ENCODE results near the gene TPM4.
"Not testable (repeated sequence)": the region's sequence is repeated elsewhere in the genome, so short reads cannot be mapped to it uniquely, and the experiment has no call there.

TPM4 gene

DNA sequence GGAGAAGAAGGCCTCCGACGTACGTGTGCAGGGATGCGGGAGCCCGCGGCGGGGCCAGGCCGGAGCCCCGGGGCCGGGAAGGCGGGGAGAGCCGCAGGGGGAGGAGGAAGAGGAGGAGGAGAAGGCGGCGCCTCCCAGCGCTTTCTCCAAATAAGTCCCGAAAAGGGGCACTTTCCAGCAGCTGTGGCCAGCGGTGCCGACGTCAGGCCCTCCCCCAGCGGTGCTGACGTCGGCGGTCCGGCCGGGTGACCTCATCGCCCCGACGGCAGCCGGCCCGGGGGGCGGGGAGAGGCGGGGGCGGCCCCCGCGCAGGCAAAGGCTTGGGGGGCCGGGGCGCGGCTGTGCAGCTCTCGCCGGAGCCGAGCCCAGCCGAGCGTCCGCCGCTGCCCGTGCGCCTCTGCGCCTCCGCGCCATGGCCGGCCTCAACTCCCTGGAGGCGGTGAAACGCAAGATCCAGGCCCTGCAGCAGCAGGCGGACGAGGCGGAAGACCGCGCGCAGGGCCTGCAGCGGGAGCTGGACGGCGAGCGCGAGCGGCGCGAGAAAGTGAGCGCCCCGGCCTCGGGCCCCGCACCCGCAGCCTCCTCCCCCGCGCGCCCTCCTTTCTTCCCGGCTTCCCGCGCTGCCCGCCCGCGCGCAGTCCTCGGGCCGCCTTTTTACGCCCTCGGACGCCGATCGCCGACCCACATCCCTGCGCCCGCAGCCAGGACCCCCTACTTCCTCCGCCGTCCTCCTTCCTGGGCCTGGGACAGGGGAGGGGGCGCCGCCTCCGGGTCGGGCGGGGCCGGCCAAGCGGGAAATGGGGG lies at the start of gene TPM4:
TPM4 (plus strand) TSS at position 342 of the 804 bp plus-strand sequence; CDS start at position 413, 71 bp downstream.
- in situ Hi-C loops (cut with HindIII; ENCODE audit: low sequenced_read_pairs) = no loop called here

DNA sequence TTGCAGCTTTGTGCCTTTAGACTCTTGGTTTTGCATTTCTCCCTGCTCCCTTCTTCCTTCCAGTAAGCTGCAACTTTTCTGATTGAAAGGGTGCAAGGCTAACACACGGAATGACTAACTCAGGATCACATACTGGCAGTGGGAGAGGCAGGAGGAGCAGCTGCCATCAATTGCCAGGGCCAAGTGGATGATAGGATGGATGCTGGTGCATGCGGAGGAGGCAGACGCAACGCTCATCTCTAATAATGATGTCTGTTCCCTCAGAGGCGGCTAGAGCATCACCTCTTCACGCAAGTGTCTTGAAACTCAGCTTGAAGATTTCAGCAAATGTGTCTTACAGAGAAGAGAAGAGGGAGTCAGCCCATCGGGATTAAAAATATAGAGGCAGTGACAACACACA lies 49.5 kb upstream of the TPM4 start:
- in situ Hi-C loops (cut with HindIII; ENCODE audit: low sequenced_read_pairs) = no loop called here

DNA sequence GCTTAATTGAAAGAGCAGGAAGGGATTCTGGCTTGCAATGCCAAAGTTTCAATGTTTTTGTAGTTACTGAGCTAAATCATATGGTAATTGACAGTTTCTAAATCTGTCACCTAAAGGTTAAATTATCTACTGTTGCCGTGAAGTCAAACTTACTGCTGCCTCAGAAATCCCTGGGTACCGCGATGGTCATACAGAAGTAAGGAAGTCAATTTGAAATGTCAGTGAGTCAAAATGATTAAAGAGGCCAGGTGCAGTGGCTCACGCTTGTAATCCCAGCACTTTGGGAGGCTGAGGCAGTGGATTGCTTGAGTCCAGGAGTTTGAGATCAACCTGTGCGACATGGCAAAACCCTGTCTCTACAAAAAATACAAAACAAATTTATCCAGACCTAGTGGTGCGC lies 48.8 kb upstream of the TPM4 start:
- in situ Hi-C loops (cut with HindIII; ENCODE audit: low sequenced_read_pairs) = no loop called here

DNA sequence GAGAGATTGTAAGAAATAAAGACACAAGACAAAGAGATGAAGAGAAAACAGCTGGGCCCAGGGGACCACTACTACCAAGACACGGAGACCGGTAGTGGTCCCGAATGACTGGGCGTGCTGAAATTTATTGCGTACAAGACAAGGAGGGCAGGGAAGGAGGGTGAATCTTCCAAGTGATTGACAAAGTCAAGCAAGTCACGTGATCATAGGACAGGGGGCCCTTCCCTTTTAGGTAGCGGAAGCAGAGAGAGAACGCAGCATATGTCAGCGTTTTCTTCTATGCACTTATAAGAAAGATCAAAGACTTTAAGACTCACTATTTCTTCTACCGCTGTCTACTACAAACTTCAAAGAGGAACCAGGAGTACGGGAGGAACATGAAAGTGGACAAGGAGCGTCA lies 46.1 kb upstream of the TPM4 start:
- in situ Hi-C loops (cut with HindIII; ENCODE audit: low sequenced_read_pairs) = not testable (repeated sequence)

DNA sequence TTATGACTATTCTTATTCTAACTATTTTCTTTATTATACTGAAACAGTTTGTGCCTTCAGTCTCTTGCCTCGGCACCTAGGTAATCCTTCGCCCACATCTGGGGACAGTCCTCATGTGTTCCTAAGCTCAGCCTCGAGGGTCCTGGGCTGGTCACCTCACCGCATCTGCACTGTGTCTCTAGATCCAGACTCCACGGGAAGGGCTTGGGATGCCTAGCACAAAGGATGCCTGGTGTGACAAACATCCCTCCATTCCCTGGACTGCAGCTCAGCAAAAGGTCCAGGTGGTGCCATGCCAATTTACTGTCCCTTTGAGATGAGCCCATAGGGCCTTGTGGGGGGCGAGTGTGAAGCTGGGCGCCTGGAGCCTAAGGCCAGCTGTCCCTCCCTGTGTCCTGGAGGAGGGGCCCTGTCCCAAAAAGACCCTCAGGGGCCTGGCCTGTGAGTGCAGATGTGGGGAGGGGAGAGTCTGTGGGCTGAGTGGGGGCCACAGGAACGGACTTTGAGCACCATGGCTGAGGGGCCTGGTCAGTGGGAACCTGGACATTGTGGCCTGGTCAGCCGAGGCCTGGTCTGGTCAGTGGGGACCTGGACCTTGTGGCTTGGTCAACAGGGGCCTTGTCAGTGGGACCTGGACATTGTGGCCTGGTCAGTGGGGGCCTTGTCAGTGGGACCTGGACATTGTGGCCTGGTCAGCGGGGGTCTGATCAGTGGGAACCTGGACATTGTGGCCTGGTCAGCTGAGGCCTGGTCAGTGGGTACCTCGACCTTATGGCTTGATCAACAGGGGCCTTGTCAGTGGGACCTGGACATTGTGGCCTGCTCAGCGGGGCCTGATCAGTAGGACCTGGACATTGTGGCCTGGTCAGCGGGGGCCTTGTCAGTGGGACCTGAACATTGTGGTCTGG lies 45.1 kb upstream of the TPM4 start:
- in situ Hi-C loops (cut with HindIII; ENCODE audit: low sequenced_read_pairs) = no loop called here

DNA sequence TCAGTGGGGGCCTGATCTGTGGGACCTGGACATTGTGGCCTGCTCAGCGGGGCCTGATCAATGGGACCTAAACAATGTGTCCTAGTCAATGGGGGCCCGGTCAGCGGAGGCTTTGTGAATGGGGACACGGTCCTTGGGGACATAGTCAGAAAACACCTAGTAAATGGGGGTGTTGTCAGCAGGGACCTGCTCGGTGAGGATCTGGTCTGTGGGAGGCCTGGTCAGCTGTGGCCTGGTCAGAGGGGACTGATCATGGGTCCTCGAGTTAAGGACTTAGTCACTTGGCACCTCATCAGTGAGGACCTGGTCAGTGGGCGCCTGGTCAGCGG lies 44.5 kb upstream of the TPM4 start:
- in situ Hi-C loops (cut with HindIII; ENCODE audit: low sequenced_read_pairs) = no loop called here

DNA sequence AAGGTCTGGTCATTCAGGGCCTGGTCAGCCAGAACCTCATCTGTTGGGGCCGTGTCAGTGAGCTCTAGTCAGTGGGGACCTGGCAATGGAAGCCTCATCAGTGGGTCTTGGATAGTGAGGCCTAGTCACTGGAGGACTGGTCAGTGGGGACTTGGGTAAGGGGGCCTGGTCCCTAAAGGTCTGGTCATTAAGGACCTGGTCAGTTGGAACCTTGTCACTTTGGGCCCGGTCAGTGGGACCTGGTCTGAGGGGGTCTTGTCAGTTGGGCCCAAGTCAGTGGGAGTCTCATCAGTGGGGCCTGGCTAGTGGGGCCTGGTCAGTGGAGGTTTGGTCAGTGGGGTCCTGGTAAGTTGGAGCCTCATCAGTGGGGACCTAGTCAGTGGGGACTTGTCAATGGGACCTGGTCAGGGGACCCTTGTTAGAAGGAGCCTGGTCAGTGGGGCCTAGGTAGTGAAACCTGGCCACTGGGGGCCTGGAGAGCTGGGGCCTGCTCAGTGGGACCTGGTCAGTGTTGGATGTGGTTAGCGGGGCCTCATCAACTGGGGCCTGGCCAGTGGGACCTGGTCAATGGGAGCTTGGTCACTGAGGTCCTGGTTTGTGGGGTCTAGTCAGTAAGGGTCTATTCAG lies 43.7 kb upstream of the TPM4 start:
- in situ Hi-C loops (cut with HindIII; ENCODE audit: low sequenced_read_pairs) = no loop called here

DNA sequence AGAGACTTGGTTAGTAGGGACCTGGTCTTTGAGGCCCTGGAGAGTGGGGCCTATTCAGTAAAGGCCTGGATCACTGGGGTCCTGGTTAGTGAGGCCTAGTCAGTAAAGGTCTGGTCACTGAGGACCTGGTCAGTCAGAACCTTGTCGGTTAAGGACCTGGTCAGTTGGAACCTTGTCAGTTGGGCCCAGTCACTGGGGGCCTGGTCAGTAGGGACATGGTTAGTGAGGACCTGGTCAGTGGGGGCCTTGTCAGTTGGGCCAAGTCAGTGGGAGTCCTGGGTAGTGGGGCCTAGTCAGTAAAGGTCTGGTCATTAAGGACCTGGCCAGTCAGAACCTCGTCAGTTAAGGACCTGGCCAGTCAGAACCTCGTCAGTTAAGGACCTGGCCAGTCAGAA lies 43.2 kb upstream of the TPM4 start:
- in situ Hi-C loops (cut with HindIII; ENCODE audit: low sequenced_read_pairs) = no loop called here

DNA sequence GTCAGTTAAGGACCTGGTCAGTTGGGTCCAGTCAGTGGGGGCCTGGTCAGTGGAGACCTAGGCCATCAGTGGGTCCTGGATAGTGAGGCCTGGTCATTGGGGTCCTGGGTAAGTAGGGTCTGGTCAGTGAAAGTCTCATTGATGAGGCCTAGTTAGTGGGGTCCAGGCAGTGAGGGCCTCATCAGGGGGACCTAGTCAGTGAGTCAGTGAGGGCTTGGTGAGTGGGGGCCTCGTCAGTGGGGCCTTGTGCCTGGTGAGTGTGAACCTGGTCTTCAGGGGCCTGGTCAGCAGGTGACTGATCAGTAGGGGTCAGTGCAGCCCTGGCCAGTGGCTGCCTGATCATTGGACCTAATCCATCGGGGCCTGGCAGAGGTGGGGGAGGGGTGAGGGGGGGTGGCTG lies 42.6 kb upstream of the TPM4 start:
- in situ Hi-C loops (cut with HindIII; ENCODE audit: low sequenced_read_pairs) = no loop called here

DNA sequence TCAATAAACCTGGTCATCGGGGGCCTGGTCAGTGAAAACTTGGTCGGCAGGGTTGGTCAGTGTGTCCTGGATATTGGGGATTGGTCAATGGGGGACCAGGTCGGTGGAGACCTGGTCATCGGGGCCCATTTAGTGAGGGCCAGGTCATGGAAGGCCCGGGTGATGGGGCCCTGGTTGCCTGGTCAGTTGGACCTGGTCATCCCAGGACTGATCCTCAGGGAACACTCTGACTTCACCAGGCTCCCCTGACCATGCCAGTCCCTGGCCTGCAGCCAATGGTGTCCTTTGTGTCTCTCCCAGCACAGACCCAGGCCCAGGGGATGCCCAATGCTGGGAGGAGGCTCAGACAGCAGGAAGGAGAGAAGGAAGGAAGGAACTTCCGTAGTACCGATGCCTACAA lies 42.1 kb upstream of the TPM4 start:
- in situ Hi-C loops (cut with HindIII; ENCODE audit: low sequenced_read_pairs) = no loop called here

DNA sequence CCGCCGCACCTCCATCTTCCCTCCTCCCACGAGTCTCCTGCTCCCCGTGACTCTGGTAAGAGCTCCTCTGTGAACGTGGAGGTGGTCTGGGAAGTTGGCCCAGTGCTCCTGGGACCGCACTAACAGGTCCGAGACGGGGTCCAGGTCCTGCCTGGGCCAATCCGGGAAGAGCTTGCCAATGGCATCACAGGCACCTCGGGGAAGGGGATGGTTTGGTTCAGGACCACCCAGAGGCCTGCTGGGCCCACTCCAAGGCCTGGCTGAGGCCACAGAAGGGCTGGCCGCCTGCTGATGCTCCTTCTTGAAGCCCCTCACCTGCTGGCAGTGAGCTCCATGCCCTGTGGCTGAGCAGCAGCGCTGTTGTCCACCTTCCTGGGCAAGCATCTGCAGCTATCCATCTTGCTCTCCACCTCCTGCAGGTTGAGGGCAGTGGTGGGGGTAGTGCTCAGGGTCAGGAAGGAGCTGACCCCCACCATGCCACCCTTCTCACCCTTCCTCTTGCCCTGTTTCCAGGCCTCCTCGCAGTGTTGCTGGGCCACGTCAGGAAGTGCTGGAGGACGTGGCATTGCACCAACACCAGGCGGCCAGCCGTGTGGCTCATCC lies 41.2 kb upstream of the TPM4 start:
- in situ Hi-C loops (cut with HindIII; ENCODE audit: low sequenced_read_pairs) = loop anchor here (5.0 kb wide), 2 partner anchors 92 to 337 kb away; no protein-coding TSS in a partner anchor

DNA sequence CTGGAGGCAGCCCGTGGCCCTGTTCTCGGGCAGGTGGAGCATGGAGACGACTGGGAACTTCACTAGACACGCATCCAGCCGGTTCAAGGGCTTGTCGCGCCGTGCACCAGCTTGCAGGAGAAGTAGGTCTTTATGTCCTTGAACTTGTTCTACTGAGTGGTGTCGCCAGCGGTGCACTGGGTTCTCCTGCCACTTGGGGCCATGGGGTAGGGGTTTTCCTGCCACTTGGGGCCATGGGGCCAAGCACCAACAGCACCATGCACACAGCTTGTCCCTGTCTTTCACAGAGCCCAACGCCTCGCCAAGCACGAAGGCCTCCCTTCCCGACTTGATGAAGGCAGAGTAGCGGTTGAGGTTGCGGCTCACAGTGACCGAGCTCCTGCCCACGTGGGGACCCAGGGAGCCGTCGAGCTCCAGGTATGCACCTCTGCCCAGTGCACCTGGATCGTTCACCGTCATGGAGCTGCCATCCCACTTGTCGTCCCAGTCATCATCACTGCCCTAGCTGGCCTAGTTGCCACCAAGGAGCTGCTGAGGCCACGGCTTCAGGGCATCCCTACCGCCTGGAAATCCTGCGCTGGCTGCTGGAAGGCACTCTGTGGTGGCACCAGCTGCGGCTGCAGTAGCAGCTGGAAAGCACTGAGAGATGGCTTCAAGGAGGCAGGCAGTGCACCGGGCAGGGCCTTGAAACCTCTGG lies 40.5 kb upstream of the TPM4 start:
- in situ Hi-C loops (cut with HindIII; ENCODE audit: low sequenced_read_pairs) = loop anchor here (5.0 kb wide), 2 partner anchors 92 to 337 kb away; no protein-coding TSS in a partner anchor

DNA sequence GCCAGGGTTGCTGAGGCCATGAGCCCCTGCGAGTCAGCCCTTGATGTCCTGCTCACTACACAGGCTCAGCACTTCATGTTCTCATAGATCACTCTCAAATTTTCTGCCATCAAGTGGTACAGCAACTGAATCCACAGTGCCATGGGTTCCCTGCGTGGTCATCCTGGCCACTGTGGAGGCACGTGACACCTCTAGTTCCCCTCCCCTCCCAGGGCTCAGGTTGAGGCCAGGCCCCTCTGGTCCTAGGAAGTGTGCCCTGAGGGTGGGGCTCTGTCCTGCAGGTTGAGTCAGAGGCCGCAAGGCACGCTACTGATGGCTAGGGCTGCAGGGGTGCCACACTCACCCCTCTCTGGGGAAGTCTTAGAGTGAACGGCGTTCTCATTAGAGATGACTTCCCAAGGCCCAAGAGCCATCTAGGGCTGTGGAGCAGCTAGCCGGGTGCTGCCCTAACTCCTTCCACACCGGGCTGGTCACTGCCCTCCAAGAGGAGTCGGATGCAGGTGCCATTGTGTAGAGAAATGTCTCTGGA lies 39.8 kb upstream of the TPM4 start:
- in situ Hi-C loops (cut with HindIII; ENCODE audit: low sequenced_read_pairs) = loop anchor here (5.0 kb wide), 2 partner anchors 91 to 336 kb away; no protein-coding TSS in a partner anchor

DNA sequence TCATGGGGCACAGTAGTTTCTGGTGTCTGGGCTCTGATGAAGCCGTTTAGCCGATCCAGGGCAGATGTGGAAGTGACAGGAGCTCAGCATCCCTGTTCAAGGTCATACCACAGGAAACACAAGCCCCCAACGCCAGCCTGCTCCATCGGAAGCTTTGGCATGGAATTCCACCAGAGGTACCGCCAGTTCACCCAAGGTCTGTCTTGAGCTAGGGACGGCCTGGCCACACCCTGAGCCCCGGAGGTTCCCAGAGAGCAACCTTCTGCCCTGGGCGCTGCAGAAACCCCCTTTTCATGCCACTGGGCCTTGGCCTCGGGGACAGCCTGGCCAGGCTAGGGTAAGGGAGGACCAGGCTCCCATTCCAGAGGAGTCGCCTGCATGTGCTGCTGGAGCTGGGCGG lies 39.4 kb upstream of the TPM4 start:
- in situ Hi-C loops (cut with HindIII; ENCODE audit: low sequenced_read_pairs) = loop anchor here (5.0 kb wide), 2 partner anchors 90 to 335 kb away; no protein-coding TSS in a partner anchor

DNA sequence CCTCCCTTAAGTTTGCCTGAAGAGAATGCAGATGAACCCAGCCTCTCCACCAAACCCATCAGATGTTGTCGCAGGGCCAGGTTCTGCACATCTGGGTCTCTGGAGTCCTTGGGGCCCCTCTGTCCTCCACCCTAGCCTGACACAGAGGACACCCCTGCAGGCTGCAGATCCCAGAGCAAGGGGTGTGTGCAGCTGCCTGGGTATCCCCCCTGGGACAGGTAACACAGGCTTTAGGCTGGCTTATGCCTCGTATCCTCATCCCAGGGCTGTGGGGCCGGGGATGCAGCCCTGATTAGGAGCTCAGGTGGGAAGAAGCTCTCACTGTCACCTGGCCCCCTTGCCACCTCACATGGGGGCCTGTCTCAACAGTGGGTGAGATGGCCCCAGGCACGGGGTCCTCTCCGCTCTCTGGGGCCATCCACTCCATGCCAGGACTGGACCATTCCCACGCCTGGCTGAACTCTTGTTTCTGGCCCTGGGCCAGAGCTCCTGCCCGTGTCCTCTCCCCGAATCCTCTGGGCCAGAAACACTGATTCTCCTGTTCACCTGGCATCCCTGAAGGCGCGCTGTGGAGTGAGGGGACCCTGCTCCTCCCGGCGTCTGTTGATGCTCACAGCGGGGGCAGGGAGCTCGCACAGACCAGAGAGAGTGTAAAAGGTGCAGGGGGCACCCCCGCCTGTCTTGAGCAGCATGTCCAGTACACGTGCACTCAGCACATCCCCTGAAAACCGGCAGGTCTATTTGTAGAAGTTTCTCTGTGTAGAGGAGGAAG lies 38.7 kb upstream of the TPM4 start:
- in situ Hi-C loops (cut with HindIII; ENCODE audit: low sequenced_read_pairs) = loop anchor here (5.0 kb wide), 2 partner anchors 90 to 335 kb away; no protein-coding TSS in a partner anchor

DNA sequence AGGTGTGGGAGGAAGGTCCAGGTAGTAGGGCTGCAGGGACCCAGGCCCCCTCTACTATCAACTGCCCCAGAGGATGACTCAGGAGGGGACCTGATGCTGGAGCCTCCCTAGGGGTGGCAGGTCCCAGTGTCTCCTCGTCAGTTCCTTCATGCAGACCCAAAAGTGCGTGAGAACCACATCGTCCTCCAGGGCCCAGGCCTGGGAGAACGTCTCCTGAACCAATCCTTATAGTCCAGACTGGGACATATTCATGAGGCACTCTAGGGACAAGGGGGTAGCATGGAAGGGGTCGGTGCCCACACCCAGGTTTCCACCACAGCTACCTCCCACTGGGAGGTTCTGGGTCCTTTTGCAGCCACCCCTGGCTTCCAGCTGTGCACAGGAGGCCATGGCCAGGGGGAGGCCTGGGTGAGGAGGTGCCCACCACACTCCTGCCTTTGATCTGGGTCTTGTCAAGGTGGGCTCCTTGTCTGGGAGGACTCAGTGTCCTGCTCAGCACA lies 38.0 kb upstream of the TPM4 start:
- in situ Hi-C loops (cut with HindIII; ENCODE audit: low sequenced_read_pairs) = loop anchor here (5.0 kb wide), 2 partner anchors 89 to 334 kb away; no protein-coding TSS in a partner anchor

DNA sequence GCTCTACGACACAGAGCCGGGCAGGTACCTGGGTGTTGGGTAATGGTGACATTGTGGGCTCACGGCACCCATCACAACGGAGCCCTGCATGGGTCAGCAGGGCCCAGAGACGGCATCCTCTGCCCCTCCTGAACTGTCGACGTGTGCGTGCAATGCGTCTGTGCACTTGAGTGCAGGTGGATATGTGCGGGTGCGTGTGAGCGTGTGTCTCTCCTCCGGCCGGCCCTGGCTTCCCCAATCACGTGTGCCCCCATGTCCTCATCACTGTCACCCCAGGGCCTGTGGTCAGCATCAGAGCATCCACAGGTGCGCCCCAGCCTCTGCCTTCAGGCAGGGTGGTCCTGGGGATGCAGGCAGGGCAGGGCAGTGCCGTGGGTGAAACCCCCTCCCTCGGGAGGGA lies 37.2 kb upstream of the TPM4 start:
- in situ Hi-C loops (cut with HindIII; ENCODE audit: low sequenced_read_pairs) = loop anchor here (5.0 kb wide), 2 partner anchors 88 to 333 kb away; no protein-coding TSS in a partner anchor

DNA sequence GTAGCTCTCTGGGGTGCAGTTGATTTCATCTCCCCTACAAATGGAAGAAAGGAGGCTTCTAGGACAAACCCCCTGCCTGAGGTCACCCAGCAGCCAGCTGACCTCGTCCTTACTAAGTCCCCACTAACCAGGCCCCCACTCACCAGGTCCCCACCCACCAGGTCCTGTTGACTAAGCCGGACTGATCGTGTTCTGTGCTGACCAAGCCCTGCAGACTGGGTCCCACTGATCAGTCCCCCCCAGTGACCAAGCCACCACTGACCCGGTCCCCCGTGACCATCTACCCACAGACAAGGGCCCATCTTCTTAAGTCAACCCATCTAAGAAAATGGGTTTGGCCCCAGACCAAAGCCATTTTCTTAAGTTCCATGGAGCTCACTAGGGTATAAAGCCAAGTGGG lies 36.8 kb upstream of the TPM4 start:
- in situ Hi-C loops (cut with HindIII; ENCODE audit: low sequenced_read_pairs) = loop anchor here (5.0 kb wide), 2 partner anchors 88 to 333 kb away; no protein-coding TSS in a partner anchor

DNA sequence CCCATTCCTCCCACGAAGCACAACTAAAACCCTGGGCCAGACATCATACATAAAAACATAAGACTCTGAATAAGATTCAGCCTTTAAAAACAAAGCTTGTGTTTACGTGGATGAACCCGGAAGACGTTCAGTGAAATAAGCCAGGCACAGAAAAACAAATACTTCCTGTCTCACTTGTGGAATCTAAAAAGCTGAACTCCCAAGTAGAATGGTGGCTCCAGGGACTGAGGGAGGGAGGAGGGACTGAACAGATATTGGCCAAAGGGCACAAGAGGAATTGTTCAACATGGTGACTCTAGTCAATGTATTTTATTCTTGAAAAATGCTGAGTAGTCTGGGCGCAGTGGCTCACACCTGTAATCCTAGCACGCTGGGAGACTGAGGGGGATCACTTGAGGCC lies 35.7 kb upstream of the TPM4 start:
- in situ Hi-C loops (cut with HindIII; ENCODE audit: low sequenced_read_pairs) = no loop called here
